OCI-LY1 (cell line): ENCODE measurements around the gene KCNIP4.

ENCODE experiments used
- CTCF ChIP-seq: fragments of 200-600 bp; sonication (generic), shearing (Covaris generic); IDR thresholded peaks from 2 replicates; pipeline ENCODE4 v1.5.1; 2017; ENCODE audit warnings: mild to moderate bottlenecking, antibody characterized with exemption, low read length, moderate library complexity, mixed read lengths
- EZH2 ChIP-seq: fragments of 200-600 bp; sonication (generic), shearing (Covaris generic); IDR thresholded peaks from 2 replicates; pipeline ENCODE4 v1.8.0; 2017; ENCODE audit warnings: borderline replicate concordance, mixed run types, mild to moderate bottlenecking, antibody characterized with exemption, low read length, moderate library complexity, mixed read lengths

GRCh38 chr4:21991050-21991449 is 42.5 kb upstream of the KCNIP4 start:
- TF ChIP-seq CTCF (no peak), EZH2 (no peak)
